Anterior cingulate cortex (tissue), 58 donors: Measurements from ENCODE around the gene MS4A12.
"Not testable (repeated sequence)": the region's sequence is repeated elsewhere in the genome, so short reads cannot be mapped to it uniquely, and the experiment has no call there.

Experiments used
- DNase-seq, 58 donors: peaks; one replicate each; lab custom pipeline; 2025; lab: John Stamatoyannopoulos, UW

MS4A12 gene

GRCh38 chr11:60511393-60511792, 18.8 kb downstream of the MS4A12 start:
- no peak for DNase-seq

GRCh38 chr11:60512651-60513225, 20.2 kb downstream of the MS4A12 start:
- DNase-seq, result no peak

GRCh38 chr11:60513496-60514460, 21.2 kb downstream of the MS4A12 start:
- no peak for DNase-seq

GRCh38 chr11:60515144-60515855, 22.7 kb downstream of the MS4A12 start, which contains the start of gene MS4A13:
TSS of gene MS4A13 (plus strand) at chr11:60515392. CDS start at chr11:60518084, 2,692 bp downstream.
- no peak for DNase-seq

GRCh38 chr11:60528465-60528864, 35.9 kb downstream of the MS4A12 start:
- no peak for DNase-seq

GRCh38 chr11:60528934-60529333, 36.4 kb downstream of the MS4A12 start:
- DNase-seq, result peak in 1 of 58 donors; percentile 3

GRCh38 chr11:60530454-60531100, 38.0 kb downstream of the MS4A12 start:
- DNase-seq, result no peak

GRCh38 chr11:60532383-60532782, 39.8 kb downstream of the MS4A12 start:
- DNase-seq, result not testable (repeated sequence)

- not testable (repeated sequence) for DNase-seq
Measured at GRCh38 chr11:60538627-60539026, 46.0 kb downstream of the MS4A12 start.

- DNase-seq, result no peak
Measured at GRCh38 chr11:60544077-60544476, 51.5 kb downstream of the MS4A12 start.
